Caco-2 (cell line): ENCODE measurements around the gene MRPL48. TPM values are rescaled to one million over a fixed set of nuclear protein-coding genes. Genes with fewer than 3 reads are reported as not detected.

Experiments used
- Bru-seq: library from RNA; stranded (reverse); fragments of 400-500 nt; gene quantifications from one replicate; lab custom pipeline; 2021; lab: Mats Ljungman, UMichigan
- BruChase-seq, 2 experiments: library from RNA; stranded (reverse); fragments of 400-500 nt; gene quantifications; one replicate each; lab custom pipeline; 2021; lab: Mats Ljungman, UMichigan
- BruUV-seq: library from RNA; stranded (reverse); fragments of 400-500 nt; replicated peaks from 2 replicates; lab custom pipeline; 2021; lab: Mats Ljungman, UMichigan
- CTCF ChIA-PET: fragments of 300-600 bp; sonication (Branson Sonifier 250); formaldehyde crosslinking; loops from one replicate; lab custom pipeline; 2022; ENCODE audit warnings: antibody characterized with exemption; lab: Charles Lee
- POLR2A ChIA-PET: fragments of 300-600 bp; sonication (Branson Sonifier 250); formaldehyde crosslinking; loops from one replicate; lab custom pipeline; 2022; ENCODE audit warnings: antibody characterized with exemption; lab: Charles Lee
- DNase-seq, 2 experiments: peaks; one replicate each; pipeline versions ENCODE4 v3.0.0 to v3.0.0-alpha.2; 2020 to 2022
- H3K27me3 ChIP-seq: replicated peaks from 2 replicates; pipeline ENCODE4 v1.6.0; 2011; ENCODE audit warnings: low read length; ENCODE audit not compliant: control insufficient read depth, insufficient read depth
- H3K36me3 ChIP-seq: 2 replicates; pipeline ENCODE4 v1.5.1; 2011; ENCODE audit warnings: low read length; ENCODE audit not compliant: control insufficient read depth, insufficient read depth
- H3K4me1 ChIP-seq: fragments of 250-450 bp; sonication (Bioruptor Pico); 2 replicates; pipeline ENCODE4 v1.5.1; 2020; ENCODE audit warnings: mild to moderate bottlenecking
- H3K4me3 ChIP-seq: 2 replicates; pipeline ENCODE4 v1.5.1; 2011; ENCODE audit warnings: low read depth, mild to moderate bottlenecking, control low read depth, low read length
- H3K9me3 ChIP-seq: fragments of 250-450 bp; sonication (Bioruptor Pico); 2 replicates; pipeline ENCODE4 v1.5.1; 2020; ENCODE audit warnings: mild to moderate bottlenecking, moderate library complexity
- H3K27ac Mint-ChIP-seq: one replicate; pipeline ENCODE4 v1.8.0; 2022; ENCODE audit warnings: mixed read lengths; ENCODE audit not compliant: unreplicated experiment
- H3K27me3 Mint-ChIP-seq: one replicate; pipeline ENCODE4 v1.8.0; 2022; ENCODE audit warnings: mixed read lengths; ENCODE audit not compliant: insufficient read depth, unreplicated experiment
- H3K36me3 Mint-ChIP-seq: one replicate; pipeline ENCODE4 v1.8.0; 2022; ENCODE audit warnings: mild to moderate bottlenecking, mixed read lengths; ENCODE audit not compliant: insufficient read depth, unreplicated experiment
- H3K4me1 Mint-ChIP-seq: one replicate; pipeline ENCODE4 v1.8.0; 2022; ENCODE audit warnings: low read depth, mixed read lengths; ENCODE audit not compliant: unreplicated experiment
- H3K4me3 Mint-ChIP-seq: one replicate; pipeline ENCODE4 v1.8.0; 2022; ENCODE audit warnings: mild to moderate bottlenecking, moderate library complexity, mixed read lengths; ENCODE audit not compliant: unreplicated experiment
- H3K9me3 Mint-ChIP-seq: one replicate; pipeline ENCODE4 v1.8.0; 2022; ENCODE audit warnings: mixed read lengths; ENCODE audit not compliant: unreplicated experiment
- intact Hi-C: fragments of 100-400 bp; cut with micrococcal nuclease; formaldehyde crosslinking; loops from one replicate; pipeline ENCODE4 v1.10.0; 2022; ENCODE audit not compliant: unreplicated experiment
- long read RNA-seq: library from polyadenylated mRNA; stranded (forward); transcript quantifications from one replicate; pipeline ENCODE4 v2.0.0, GENCODE V29; 2022
- total RNA-seq: library from RNA; stranded (reverse); gene quantifications from 2 replicates; pipeline ENCODE4 v1.2.3, GENCODE V29; 2022
- TF ChIP-seq, protein P1 (sequence below), 2 experiments: fragments of 200-600 bp in 1 of 2; IDR thresholded peaks; 1 replicate in 1 of 2; 2 replicates in 1 of 2; pipeline versions ENCODE4 v1.5.1 to v1.8.0; 2011 to 2022; ENCODE audit warnings: antibody characterized with exemption in 1 of 2, control low read depth in 1 of 2, inconsistent platforms in 1 of 2, low read depth in 1 of 2, low read length in 1 of 2, mild to moderate bottlenecking in 1 of 2, moderate library complexity in 1 of 2; ENCODE audit not compliant: insufficient read depth in 1 of 2, severe bottlenecking in 1 of 2, unreplicated experiment in 1 of 2

MRPL48 gene
- 111 and 113 TPM in 2 replicates for total RNA-seq
- Bru-seq, nascent RNA = percentile 78 among the genes with signal in this experiment
- BruChase-seq, experiment 1, labeled RNA remaining after a 2-hour chase = percentile 73 among the genes with signal in this experiment
- BruChase-seq, experiment 2, labeled RNA remaining after a 6-hour chase = percentile 79 among the genes with signal in this experiment
- long read RNA-seq, transcript MRPL48-210 (6 exons, 661 nt) = minor isoform, 5 of 200 reads
- long read RNA-seq, transcript MRPL48-201 (8 exons, 1,536 nt) = major isoform, 145 of 200 reads
- long read RNA-seq, transcript MRPL48-209 (9 exons, 1,004 nt) = minor isoform, 8 of 200 reads
- long read RNA-seq, transcript MRPL48-214 (7 exons, 742 nt) = minor isoform, 6 of 200 reads
- long read RNA-seq, partial matches to known transcripts = 2 of 200 reads
- long read RNA-seq, other reads (novel, unspliced or antisense) = 31 of 200 reads

DNA sequence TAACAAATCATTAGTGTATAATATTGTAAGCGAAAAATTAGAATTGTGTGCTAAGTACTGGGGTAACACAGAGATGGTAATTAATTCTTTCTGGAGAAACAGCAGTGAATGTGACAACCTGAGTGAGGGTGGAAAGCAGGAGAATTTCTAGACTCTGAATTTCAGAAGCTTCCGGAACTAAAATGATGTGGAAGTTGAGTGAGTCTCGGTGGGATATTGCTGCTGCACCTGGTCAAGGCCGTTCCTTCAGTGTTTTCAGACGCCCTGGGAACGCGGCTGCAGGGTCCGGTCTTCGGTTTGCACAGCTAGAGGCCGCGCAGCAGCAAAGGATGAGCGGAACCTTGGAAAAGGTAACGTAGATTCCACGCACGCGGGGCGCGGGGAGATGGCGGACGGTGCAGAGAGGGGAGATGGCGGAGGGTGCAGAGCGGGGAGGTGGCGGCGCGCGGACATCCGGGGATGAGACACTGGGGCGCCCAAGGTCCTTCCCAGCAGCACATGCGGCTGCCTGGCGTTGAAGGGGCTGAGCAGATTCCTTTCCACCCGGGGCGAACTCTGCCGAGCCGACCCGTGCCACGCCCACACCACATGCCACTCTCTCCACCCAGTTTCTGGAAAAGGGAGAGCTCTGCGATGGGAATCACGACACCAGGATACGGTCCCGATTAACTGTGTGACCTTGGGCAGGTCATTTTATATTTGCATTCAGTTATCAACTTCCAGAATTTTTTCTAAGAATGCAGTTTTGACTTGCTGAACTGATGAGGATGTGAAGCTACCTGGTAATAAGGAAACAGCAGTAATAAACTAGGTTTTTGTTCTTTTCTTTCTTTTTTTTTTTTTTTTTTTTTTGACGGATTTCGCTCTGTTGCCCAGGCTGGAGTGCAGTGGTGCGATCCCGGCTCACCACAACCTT, at the start of gene MRPL48:
MRPL48 (plus strand) TSS at position 232 of the 916 bp plus-strand sequence; CDS start at position 330, 98 bp downstream.
- peaks cover 27% of the 10 kb centered on the region for H3K4me1 ChIP-seq
- H3K4me1 Mint-ChIP-seq = peaks cover 30% of the 10 kb centered on the region
- peak within 1 kb of the TSS; percentile 95 for H3K27ac Mint-ChIP-seq
- peak within 1 kb of the TSS; percentile 66 for H3K4me3 ChIP-seq
- H3K27me3 ChIP-seq = no peaks in the 10 kb centered on the region
- TF ChIP-seq, protein P1, sequence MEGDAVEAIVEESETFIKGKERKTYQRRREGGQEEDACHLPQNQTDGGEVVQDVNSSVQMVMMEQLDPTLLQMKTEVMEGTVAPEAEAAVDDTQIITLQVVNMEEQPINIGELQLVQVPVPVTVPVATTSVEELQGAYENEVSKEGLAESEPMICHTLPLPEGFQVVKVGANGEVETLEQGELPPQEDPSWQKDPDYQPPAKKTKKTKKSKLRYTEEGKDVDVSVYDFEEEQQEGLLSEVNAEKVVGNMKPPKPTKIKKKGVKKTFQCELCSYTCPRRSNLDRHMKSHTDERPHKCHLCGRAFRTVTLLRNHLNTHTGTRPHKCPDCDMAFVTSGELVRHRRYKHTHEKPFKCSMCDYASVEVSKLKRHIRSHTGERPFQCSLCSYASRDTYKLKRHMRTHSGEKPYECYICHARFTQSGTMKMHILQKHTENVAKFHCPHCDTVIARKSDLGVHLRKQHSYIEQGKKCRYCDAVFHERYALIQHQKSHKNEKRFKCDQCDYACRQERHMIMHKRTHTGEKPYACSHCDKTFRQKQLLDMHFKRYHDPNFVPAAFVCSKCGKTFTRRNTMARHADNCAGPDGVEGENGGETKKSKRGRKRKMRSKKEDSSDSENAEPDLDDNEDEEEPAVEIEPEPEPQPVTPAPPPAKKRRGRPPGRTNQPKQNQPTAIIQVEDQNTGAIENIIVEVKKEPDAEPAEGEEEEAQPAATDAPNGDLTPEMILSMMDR (IDR thresholded peaks at IDR 0.05; ENCODE audit: insufficient read depth in 1 of 2, low read depth in 1 of 2, low read length in 1 of 2, severe bottlenecking in 1 of 2, unreplicated experiment in 1 of 2) = no peak
- ChIA-PET POLR2A (interaction anchor here (0.5 to 1.8 kb wide), 15 partner anchors 9 to 194 kb away, joined by 3 to 59 read pairs (median 3); partner anchors contain the start of genes COA4, FAM168A, PAAF1 and RAB6A), CTCF (interaction anchor here (0.6 to 1.6 kb wide), 4 partner anchors 8 to 162 kb away, joined by 3 to 6 read pairs (median 5); no protein-coding TSS in a partner anchor)
- intact Hi-C loops = loop anchor here (1.0 kb wide), 1 partner anchor 88 kb away; the partner anchor contains the start of genes COA4 and PAAF1
- H3K36me3 Mint-ChIP-seq = peaks cover 22% of the 10 kb centered on the region
- DNase-seq = peak; percentile 99
- H3K9me3 ChIP-seq = no peaks in the 10 kb centered on the region
- no peaks in the 10 kb centered on the region for H3K9me3 Mint-ChIP-seq
- BruUV-seq = TSS peak; percentile 87
- H3K36me3 ChIP-seq = no peaks in the 10 kb centered on the region
- peak within 1 kb of the TSS; percentile 86 for H3K4me3 Mint-ChIP-seq
- H3K27me3 Mint-ChIP-seq = no peaks in the 10 kb centered on the region

DNA sequence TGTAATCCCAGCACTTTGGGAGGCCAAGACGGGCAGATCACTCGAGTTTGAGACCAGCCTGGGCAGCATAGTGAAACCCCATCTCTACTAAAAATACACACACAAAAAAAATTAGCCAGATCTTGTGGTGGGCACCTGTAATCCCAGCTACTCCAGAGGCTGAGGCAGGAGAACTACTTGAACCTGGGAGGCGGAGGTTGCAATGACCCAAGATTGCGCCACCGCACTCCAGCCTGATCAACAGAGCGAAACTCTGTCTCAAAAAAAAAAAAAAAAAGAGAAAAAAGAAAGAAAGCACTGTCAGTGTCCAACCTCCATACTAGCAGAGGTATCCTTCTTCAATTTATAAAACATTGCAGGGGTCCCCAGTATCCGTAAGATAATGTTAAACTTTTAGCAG, 44.6 kb upstream of the MRPL48 start:
- no TSS peak for BruUV-seq
- Mint-ChIP-seq H3K4me1 (no peaks in the 10 kb centered on the region), H3K27ac (peak overlapping the region; percentile 11), H3K36me3 (peaks cover 56% of the 10 kb centered on the region), H3K27me3 (no peaks in the 10 kb centered on the region), H3K9me3 (no peaks in the 10 kb centered on the region), H3K4me3 (no peak overlapping the region)
- ChIA-PET POLR2A (no interaction called here), CTCF (no interaction called here)
- TF ChIP-seq, protein P1 (IDR thresholded peaks at IDR 0.05; ENCODE audit: insufficient read depth in 1 of 2, low read depth in 1 of 2, low read length in 1 of 2, severe bottlenecking in 1 of 2, unreplicated experiment in 1 of 2) = no peak
- H3K4me1 ChIP-seq = peaks cover 7% of the 10 kb centered on the region; the same call in 1 of the 2 replicates
- DNase-seq = no peak
- H3K36me3 ChIP-seq = 0 out of 2 replicates have a peak, but pooled peaks cover 1% of the 10 kb centered on the region
- intact Hi-C loops = no loop called here
- no peak overlapping the region for H3K4me3 ChIP-seq
- H3K9me3 ChIP-seq = no peaks in the 10 kb centered on the region
- H3K27me3 ChIP-seq = no peaks in the 10 kb centered on the region
